Measurements from ENCODE around the gene PRCP.

Gene PRCP

GRCh38 chr11:82829101-82829500 lies 71.1 kb downstream of the PRCP start:
- no peak for DNase-seq (ENCODE audit: low read depth, low spot score)
- Histone ChIP-seq H3K4me1 (ENCODE audit: insufficient read depth, insufficient read length) (no peaks in the 10 kb centered on the region), H3K36me3 (ENCODE audit: insufficient read depth, insufficient read length, low read length) (peaks cover 8% of the 10 kb centered on the region), H3K9ac (ENCODE audit: insufficient read length, low read depth) (no peak overlapping the region), H3K4me3 (ENCODE audit: insufficient read length, low read depth) (no peak overlapping the region), H3K9me3 (ENCODE audit: insufficient read depth, low read length) (no peaks in the 10 kb centered on the region), H3K27me3 (ENCODE audit: insufficient read depth, insufficient read length) (no peaks in the 10 kb centered on the region)
- TF ChIP-seq SUZ12 (IDR thresholded peaks at IDR 0.05; ENCODE audit: extremely low read depth, insufficient read depth, insufficient read length) (no peak), ZNF274 (IDR thresholded peaks at IDR 0.05; ENCODE audit: low read depth, low read length) (no peak), YY1 (IDR thresholded peaks at IDR 0.05; ENCODE audit: insufficient read depth, insufficient read length) (no peak)

DNA sequence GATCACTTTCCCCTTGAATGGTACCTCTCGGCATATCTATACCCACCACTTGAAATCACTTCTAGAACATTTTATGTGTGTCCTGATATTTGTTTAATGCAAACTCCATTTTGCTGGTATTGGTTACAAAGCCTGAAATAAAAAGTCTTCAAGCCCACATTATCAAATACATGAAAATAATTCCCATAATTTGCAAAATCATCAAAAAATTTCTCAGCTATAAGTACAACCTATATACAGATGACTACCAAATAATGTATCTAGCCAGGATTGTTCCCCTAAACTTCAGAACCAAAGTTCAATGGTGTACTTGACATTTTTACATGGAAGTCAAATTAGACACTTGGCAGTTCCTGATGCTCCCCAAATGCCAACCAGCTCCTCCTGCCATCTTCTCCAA lies 71.8 kb downstream of the PRCP start:
- Histone ChIP-seq H3K9ac (ENCODE audit: insufficient read length, low read depth) (no peak overlapping the region), H3K4me1 (ENCODE audit: insufficient read depth, insufficient read length) (no peaks in the 10 kb centered on the region), H3K36me3 (ENCODE audit: insufficient read depth, insufficient read length, low read length) (peaks cover 8% of the 10 kb centered on the region), H3K4me3 (ENCODE audit: insufficient read length, low read depth) (no peak overlapping the region), H3K9me3 (ENCODE audit: insufficient read depth, low read length) (no peaks in the 10 kb centered on the region), H3K27me3 (ENCODE audit: insufficient read depth, insufficient read length) (no peaks in the 10 kb centered on the region)
- no peak for DNase-seq (ENCODE audit: low read depth, low spot score)
- TF ChIP-seq SUZ12 (IDR thresholded peaks at IDR 0.05; ENCODE audit: extremely low read depth, insufficient read depth, insufficient read length), result no peak
- no peak for TF ChIP-seq ZNF274 (IDR thresholded peaks at IDR 0.05; ENCODE audit: low read depth, low read length)
- no peak for TF ChIP-seq YY1 (IDR thresholded peaks at IDR 0.05; ENCODE audit: insufficient read depth, insufficient read length)

DNA sequence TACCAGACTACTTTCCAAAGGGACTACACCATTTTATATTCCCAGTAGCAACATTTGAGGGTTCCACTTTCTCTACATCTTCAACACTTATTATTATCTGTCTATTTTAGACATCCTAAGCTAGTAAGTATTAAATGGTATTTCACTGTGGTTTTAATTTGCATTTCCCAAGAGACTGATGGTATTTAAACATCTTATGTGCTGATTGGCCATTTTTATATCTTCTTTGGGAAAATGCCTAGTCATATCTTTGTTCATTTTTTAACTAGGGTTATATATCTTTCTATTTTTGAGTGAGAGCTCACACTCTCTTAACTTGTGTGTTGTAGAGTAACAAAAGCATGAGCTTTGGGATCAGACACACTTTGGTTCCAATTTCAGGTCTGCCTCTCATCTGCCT lies 73.7 kb downstream of the PRCP start:
- no peak for TF ChIP-seq ZNF274 (IDR thresholded peaks at IDR 0.05; ENCODE audit: low read depth, low read length)
- TF ChIP-seq YY1 (IDR thresholded peaks at IDR 0.05; ENCODE audit: insufficient read depth, insufficient read length), result no peak
- no peak for TF ChIP-seq SUZ12 (IDR thresholded peaks at IDR 0.05; ENCODE audit: extremely low read depth, insufficient read depth, insufficient read length)
- no peaks in the 10 kb centered on the region for H3K27me3 ChIP-seq (ENCODE audit: insufficient read depth, insufficient read length)
- no peak overlapping the region for H3K9ac ChIP-seq (ENCODE audit: insufficient read length, low read depth)
- H3K4me1 ChIP-seq (ENCODE audit: insufficient read depth, insufficient read length), result no peaks in the 10 kb centered on the region
- H3K36me3 ChIP-seq (ENCODE audit: insufficient read depth, insufficient read length, low read length), result peaks cover 8% of the 10 kb centered on the region
- H3K4me3 ChIP-seq (ENCODE audit: insufficient read length, low read depth), result no peak overlapping the region
- no peaks in the 10 kb centered on the region for H3K9me3 ChIP-seq (ENCODE audit: insufficient read depth, low read length)
- DNase-seq (ENCODE audit: low read depth, low spot score), result no peak

DNA sequence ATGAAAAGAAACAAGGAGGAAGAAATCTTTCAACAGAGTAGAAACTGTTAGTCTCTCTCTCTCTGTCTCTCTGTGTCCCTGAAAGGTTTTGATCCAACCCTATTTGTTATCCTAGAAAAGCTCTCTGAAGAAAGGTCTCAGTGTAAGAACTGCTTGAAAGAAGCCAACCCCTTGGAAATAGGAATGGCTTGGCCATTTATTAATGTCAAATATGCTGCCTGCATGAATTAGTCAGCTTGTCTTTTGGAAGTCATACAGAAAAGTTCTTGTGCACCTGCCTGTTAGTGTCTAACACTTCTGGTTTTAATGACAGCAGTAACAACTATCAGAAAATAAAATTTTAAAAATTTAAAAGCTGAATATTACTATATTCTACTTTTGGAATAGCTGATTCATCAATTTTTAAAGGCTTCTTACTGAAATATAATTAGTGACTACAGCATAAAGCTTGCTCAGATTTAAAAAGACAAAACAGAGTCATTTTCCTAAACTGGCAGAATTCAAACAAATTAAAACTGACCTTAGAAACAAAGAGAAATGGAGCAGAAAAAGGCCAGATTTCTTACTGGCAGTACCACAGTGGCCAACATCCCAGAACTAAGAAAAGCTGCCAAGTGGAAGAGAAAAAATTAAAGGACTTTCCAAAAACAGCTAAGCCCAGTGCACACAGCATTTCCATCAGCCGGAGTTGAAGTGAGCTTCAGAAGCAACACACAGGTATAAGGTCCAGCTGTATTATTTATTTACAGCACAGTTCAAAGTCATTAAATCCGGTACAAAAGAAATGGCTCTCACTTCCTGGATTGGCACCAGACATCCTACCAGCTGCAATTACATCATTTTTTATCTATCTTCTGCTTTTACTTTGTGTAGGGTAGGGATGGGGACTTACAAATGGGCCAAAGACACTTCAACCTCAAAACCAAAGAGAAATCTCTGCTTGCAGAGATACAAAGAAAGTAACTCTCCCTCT lies 76.3 kb downstream of the PRCP start:
- H3K36me3 ChIP-seq (ENCODE audit: insufficient read depth, insufficient read length, low read length), result peaks cover 8% of the 10 kb centered on the region

DNA sequence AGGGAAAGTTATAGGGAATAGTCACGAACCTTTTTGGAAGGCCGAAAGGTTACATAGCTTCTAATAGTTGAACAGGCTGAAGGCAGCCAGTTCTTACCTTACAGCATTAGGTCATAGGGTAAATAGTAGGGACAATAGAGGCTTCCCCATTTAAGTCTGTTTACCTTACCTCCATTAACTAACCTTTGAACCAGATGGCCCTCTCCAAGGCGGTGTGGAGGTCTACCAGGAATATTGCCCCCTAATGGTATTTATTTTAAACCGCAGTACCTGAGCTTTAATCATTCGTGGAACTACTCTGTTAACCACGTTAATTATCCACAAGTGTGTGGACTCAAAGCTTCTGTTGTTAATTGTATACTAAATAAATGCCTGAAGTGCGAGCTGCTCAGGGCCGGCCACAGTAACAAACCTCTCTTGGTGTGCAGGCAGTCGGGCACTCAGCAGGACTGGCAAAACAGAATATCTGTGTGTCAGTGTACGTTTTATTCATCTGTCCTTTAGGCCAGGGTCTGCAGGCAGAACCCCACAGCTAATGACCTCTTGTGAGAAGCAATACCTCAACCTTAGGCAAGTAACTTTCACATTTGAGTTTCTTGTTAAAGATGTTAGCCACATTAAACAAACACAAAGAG lies 81.7 kb downstream of the PRCP start:
- no peaks in the 10 kb centered on the region for H3K4me1 ChIP-seq (ENCODE audit: insufficient read depth, insufficient read length)
- no peak for DNase-seq (ENCODE audit: low read depth, low spot score)
- H3K27me3 ChIP-seq (ENCODE audit: insufficient read depth, insufficient read length), result no peaks in the 10 kb centered on the region
- H3K36me3 ChIP-seq (ENCODE audit: insufficient read depth, insufficient read length, low read length), result no peaks in the 10 kb centered on the region
- H3K4me3 ChIP-seq (ENCODE audit: insufficient read length, low read depth), result no peak overlapping the region
- no peak overlapping the region for H3K9ac ChIP-seq (ENCODE audit: insufficient read length, low read depth)
- no peaks in the 10 kb centered on the region for H3K9me3 ChIP-seq (ENCODE audit: insufficient read depth, low read length)
- TF ChIP-seq SUZ12 (IDR thresholded peaks at IDR 0.05; ENCODE audit: extremely low read depth, insufficient read depth, insufficient read length), result no peak
- TF ChIP-seq YY1 (IDR thresholded peaks at IDR 0.05; ENCODE audit: insufficient read depth, insufficient read length), result no peak
- TF ChIP-seq ZNF274 (IDR thresholded peaks at IDR 0.05; ENCODE audit: low read depth, low read length), result no peak

More for the DNA sequence above, 76.3 kb downstream of the PRCP start:
- Histone ChIP-seq H3K4me1 (ENCODE audit: insufficient read depth, insufficient read length) (no peaks in the 10 kb centered on the region), H3K4me3 (ENCODE audit: insufficient read length, low read depth) (no peak overlapping the region), H3K9ac (ENCODE audit: insufficient read length, low read depth) (no peak overlapping the region), H3K27me3 (ENCODE audit: insufficient read depth, insufficient read length) (no peaks in the 10 kb centered on the region), H3K9me3 (ENCODE audit: insufficient read depth, low read length) (no peaks in the 10 kb centered on the region)
- no peak for TF ChIP-seq SUZ12 (IDR thresholded peaks at IDR 0.05; ENCODE audit: extremely low read depth, insufficient read depth, insufficient read length)
- TF ChIP-seq YY1 (IDR thresholded peaks at IDR 0.05; ENCODE audit: insufficient read depth, insufficient read length), result no peak
- TF ChIP-seq ZNF274 (IDR thresholded peaks at IDR 0.05; ENCODE audit: low read depth, low read length), result no peak
- no peak for DNase-seq (ENCODE audit: low read depth, low spot score)

GRCh38 chr11:82815406-82815805 lies 84.8 kb downstream of the PRCP start:
- H3K36me3 ChIP-seq (ENCODE audit: insufficient read depth, insufficient read length, low read length), result no peaks in the 10 kb centered on the region
- no peak overlapping the region for H3K9ac ChIP-seq (ENCODE audit: insufficient read length, low read depth)

DNA sequence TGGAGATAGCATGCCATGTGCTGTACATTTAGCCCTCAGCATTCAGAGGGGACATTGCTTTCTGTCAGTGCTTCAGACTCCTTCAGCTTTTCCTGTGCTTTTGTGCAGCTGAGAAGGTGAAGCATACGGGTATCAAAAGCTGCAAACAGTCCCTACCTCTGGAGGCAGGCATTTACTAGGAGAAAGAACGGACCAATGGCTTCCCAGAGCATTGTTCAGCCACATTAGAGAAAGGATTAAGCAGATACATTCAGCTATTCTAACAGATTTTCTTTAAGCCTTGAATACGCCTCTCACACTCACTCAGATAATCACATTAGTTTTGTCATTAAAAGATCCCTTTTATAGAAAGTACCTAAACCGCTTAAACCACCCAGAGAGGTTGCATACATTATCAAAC lies 85.9 kb downstream of the PRCP start:
- no peak overlapping the region for H3K4me3 ChIP-seq (ENCODE audit: insufficient read length, low read depth)
- H3K9me3 ChIP-seq (ENCODE audit: insufficient read depth, low read length), result no peaks in the 10 kb centered on the region
- H3K27me3 ChIP-seq (ENCODE audit: insufficient read depth, insufficient read length), result no peaks in the 10 kb centered on the region
- no peaks in the 10 kb centered on the region for H3K36me3 ChIP-seq (ENCODE audit: insufficient read depth, insufficient read length, low read length)
- H3K9ac ChIP-seq (ENCODE audit: insufficient read length, low read depth), result no peak overlapping the region
- no peaks in the 10 kb centered on the region for H3K4me1 ChIP-seq (ENCODE audit: insufficient read depth, insufficient read length)
- TF ChIP-seq ZNF274 (IDR thresholded peaks at IDR 0.05; ENCODE audit: low read depth, low read length) (no peak), YY1 (IDR thresholded peaks at IDR 0.05; ENCODE audit: insufficient read depth, insufficient read length) (no peak), SUZ12 (IDR thresholded peaks at IDR 0.05; ENCODE audit: extremely low read depth, insufficient read depth, insufficient read length) (no peak)
- peak; percentile 8 for DNase-seq (ENCODE audit: low read depth, low spot score)

More at GRCh38 chr11:82815406-82815805, 84.8 kb downstream of the PRCP start:
- DNase-seq (ENCODE audit: low read depth, low spot score), result no peak
- Histone ChIP-seq H3K4me3 (ENCODE audit: insufficient read length, low read depth) (no peak overlapping the region), H3K9me3 (ENCODE audit: insufficient read depth, low read length) (no peaks in the 10 kb centered on the region), H3K27me3 (ENCODE audit: insufficient read depth, insufficient read length) (no peaks in the 10 kb centered on the region), H3K4me1 (ENCODE audit: insufficient read depth, insufficient read length) (no peaks in the 10 kb centered on the region)
- TF ChIP-seq ZNF274 (IDR thresholded peaks at IDR 0.05; ENCODE audit: low read depth, low read length), result no peak
- TF ChIP-seq SUZ12 (IDR thresholded peaks at IDR 0.05; ENCODE audit: extremely low read depth, insufficient read depth, insufficient read length), result no peak
- no peak for TF ChIP-seq YY1 (IDR thresholded peaks at IDR 0.05; ENCODE audit: insufficient read depth, insufficient read length)

All from NT2/D1 (cell line).